ENCODE results near the gene ZSCAN23.
A peak's percentile ranks its signal among the peaks of the same experiment; 100 is the strongest.

The ZSCAN23 gene

GRCh38 chr6:28489366-28490204 is 46.3 kb upstream of the ZSCAN23 start:
- peak overlapping the region; percentile 43 for H3K27ac ChIP-seq (replicated peaks)
- no peak for TF ChIP-seq SPI1 (IDR thresholded peaks at IDR 0.05; ENCODE audit: borderline replicate concordance, low read depth)
- TF ChIP-seq CTCF (IDR thresholded peaks at IDR 0.05; ENCODE audit: insufficient read depth, low read length): no peak
- no peak for TF ChIP-seq REST (IDR thresholded peaks at IDR 0.05; ENCODE audit: insufficient replicate concordance, low read depth)
- no peak for TF ChIP-seq GABPA (IDR thresholded peaks at IDR 0.05; ENCODE audit: low read depth)
- TF ChIP-seq POLR2AphosphoS5 (IDR thresholded peaks at IDR 0.05; ENCODE audit: low read depth): no peak

GRCh38 chr6:28488916-28489365 is 45.6 kb upstream of the ZSCAN23 start:
- peak overlapping the region; percentile 51 for H3K4me3 ChIP-seq (replicated peaks; ENCODE audit: insufficient read depth, low read length)
- peaks cover 2% of the 10 kb centered on the region for H3K27me3 ChIP-seq (ENCODE audit: insufficient read depth, poor library complexity, severe bottlenecking)
- H3K27ac ChIP-seq (replicated peaks): peak overlapping the region; percentile 40; the same call in 1 of the 2 replicates
- peak in 1 of 2 experiments; percentile 30 for DNase-seq (ENCODE audit: low read depth in 1 of 2, low spot score in 1 of 2)
- TF ChIP-seq SPI1 (IDR thresholded peaks at IDR 0.05; ENCODE audit: borderline replicate concordance, low read depth) (no peak), GABPA (IDR thresholded peaks at IDR 0.05; ENCODE audit: low read depth) (no peak), REST (IDR thresholded peaks at IDR 0.05; ENCODE audit: insufficient replicate concordance, low read depth) (no peak), POLR2AphosphoS5 (IDR thresholded peaks at IDR 0.05; ENCODE audit: low read depth) (no peak), CTCF (IDR thresholded peaks at IDR 0.05; ENCODE audit: insufficient read depth, low read length) (no peak)

More at GRCh38 chr6:28489366-28490204, 46.3 kb upstream of the ZSCAN23 start:
- Histone ChIP-seq H3K4me3 (replicated peaks; ENCODE audit: insufficient read depth, low read length) (peak overlapping the region; percentile 51), H3K27me3 (ENCODE audit: insufficient read depth, poor library complexity, severe bottlenecking) (peaks cover 2% of the 10 kb centered on the region)
- DNase-seq (ENCODE audit: low read depth in 1 of 2, low spot score in 1 of 2): peak; percentile 36 to 55

GRCh38 chr6:28486988-28487742 is 43.9 kb upstream of the ZSCAN23 start:
- DNase-seq (ENCODE audit: low read depth in 1 of 2, low spot score in 1 of 2): no peak
- Histone ChIP-seq H3K4me3 (replicated peaks; ENCODE audit: insufficient read depth, low read length) (no peak overlapping the region), H3K27me3 (ENCODE audit: insufficient read depth, poor library complexity, severe bottlenecking) (peaks cover 2% of the 10 kb centered on the region), H3K27ac (replicated peaks) (no peak overlapping the region)
- TF ChIP-seq SPI1 (IDR thresholded peaks at IDR 0.05; ENCODE audit: borderline replicate concordance, low read depth): no peak

- Histone ChIP-seq H3K27ac (replicated peaks) (no peak overlapping the region), H3K4me3 (replicated peaks; ENCODE audit: insufficient read depth, low read length) (no peak overlapping the region), H3K27me3 (ENCODE audit: insufficient read depth, poor library complexity, severe bottlenecking) (peaks cover 2% of the 10 kb centered on the region)
- no peak for TF ChIP-seq GABPA (IDR thresholded peaks at IDR 0.05; ENCODE audit: low read depth)
- TF ChIP-seq CTCF (IDR thresholded peaks at IDR 0.05; ENCODE audit: insufficient read depth, low read length): no peak
- TF ChIP-seq POLR2AphosphoS5 (IDR thresholded peaks at IDR 0.05; ENCODE audit: low read depth): no peak
- TF ChIP-seq SPI1 (IDR thresholded peaks at IDR 0.05; ENCODE audit: borderline replicate concordance, low read depth): no peak
- no peak for TF ChIP-seq REST (IDR thresholded peaks at IDR 0.05; ENCODE audit: insufficient replicate concordance, low read depth)
- no peak for DNase-seq (ENCODE audit: low read depth in 1 of 2, low spot score in 1 of 2)
Measured at GRCh38 chr6:28486533-28486932, 43.2 kb upstream of the ZSCAN23 start.

Data from HL-60 (cell line).